Fibroblast of the aortic adventitia (primary cell): ENCODE data around the gene GPBAR1. TPM values are rescaled to one million over a fixed set of nuclear protein-coding genes. Genes with fewer than 3 reads are reported as not detected.

Experiments
- DNase-seq: peaks from one replicate; pipeline ENCODE4 v3.0.0-alpha.2; 2010; ENCODE audit warnings: low read depth
- H3K4me3 ChIP-seq: 2 replicates; pipeline ENCODE4 v1.5.1; 2011; ENCODE audit warnings: low read depth, mild to moderate bottlenecking, control low read depth, low read length, moderate library complexity
- CTCF ChIP-seq: IDR thresholded peaks from 2 replicates; pipeline ENCODE4 v1.5.1; 2011; ENCODE audit warnings: mild to moderate bottlenecking, low read length, control low read depth, inconsistent platforms; ENCODE audit not compliant: insufficient read depth
- total RNA-seq: library from RNA; depleted of rRNA; stranded (reverse); fragments of >200 nt; gene quantifications from 2 replicates; pipeline ENCODE4 v1.2.3, GENCODE V29; 2012; ENCODE audit warnings: low replicate concordance

Gene GPBAR1
- total RNA-seq, 1 donor, result 0.27 TPM

GRCh38 chr2:218253232-218253625, 7.6 kb upstream of the GPBAR1 start:
- H3K4me3 ChIP-seq, result no peak overlapping the region
- DNase-seq, result no peak
- no peak for TF ChIP-seq CTCF

GRCh38 chr2:218255446-218255845, 5.4 kb upstream of the GPBAR1 start:
- no peak for TF ChIP-seq CTCF

GRCh38 chr2:218256612-218257350, 4.0 kb upstream of the GPBAR1 start:
- no peak for DNase-seq
- TF ChIP-seq CTCF, result no peak
- no peak overlapping the region for H3K4me3 ChIP-seq

More at GRCh38 chr2:218255446-218255845, 5.4 kb upstream of the GPBAR1 start:
- H3K4me3 ChIP-seq, result no peak overlapping the region
- DNase-seq, result no peak

- no peak for DNase-seq
- peak; percentile 57 for TF ChIP-seq CTCF
These were observed 3.3 kb upstream of the GPBAR1 start for GRCh38 chr2:218257390-218257981.

GRCh38 chr2:218259099-218259961, 1.5 kb upstream of the GPBAR1 start:
- no peak for TF ChIP-seq CTCF
- peak; percentile 85 for DNase-seq

More at GRCh38 chr2:218257390-218257981, 3.3 kb upstream of the GPBAR1 start:
- no peak overlapping the region for H3K4me3 ChIP-seq

DNA sequence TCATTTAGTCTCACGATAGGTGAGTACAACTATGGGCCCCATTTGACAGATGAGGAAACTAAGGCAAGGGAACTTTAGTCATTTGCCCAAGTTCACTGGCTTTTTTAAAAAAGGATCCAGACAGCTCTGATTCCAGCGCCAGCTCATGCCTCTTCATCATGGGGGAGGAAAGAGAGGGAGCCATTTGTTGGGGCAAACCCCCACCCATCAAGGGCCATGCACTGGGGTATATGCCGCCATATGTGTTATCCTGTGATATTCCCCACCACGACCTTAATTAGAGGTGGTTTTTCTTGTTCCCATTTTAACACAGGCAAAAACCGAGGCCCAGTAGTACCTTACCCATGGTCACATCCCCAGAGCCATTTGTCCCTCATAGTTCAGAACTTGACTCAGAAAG, 649 bp upstream of the GPBAR1 start:
- TF ChIP-seq CTCF, result no peak
- no peak for DNase-seq
- no peak overlapping the region for H3K4me3 ChIP-seq

More at GRCh38 chr2:218259099-218259961, 1.5 kb upstream of the GPBAR1 start:
- H3K4me3 ChIP-seq, result no peak overlapping the region
